HepG2 (cell line): ENCODE measurements around the gene CRNKL1. TPM values are rescaled to one million over a fixed set of nuclear protein-coding genes. Genes with fewer than 3 reads are reported as not detected.
A peak's percentile ranks its signal among the peaks of the same experiment; 100 is the strongest.

ENCODE experiments used
- ARNT ChIP-seq: fragments of 450-650 bp; IDR thresholded peaks from 2 replicates; pipeline ENCODE4 v1.6.1; 2017
- BHLHE40 ChIP-seq: IDR thresholded peaks from 2 replicates; pipeline ENCODE4 v1.6.1; 2011; ENCODE audit warnings: low read length, improper control_type of control experiment
- FOXM1 ChIP-seq: sonication (generic); formaldehyde crosslinking; IDR thresholded peaks from 2 replicates; pipeline ENCODE4 v1.5.0; 2020; ENCODE audit warnings: missing genetic modification reagents
- GABPA ChIP-seq, 2 experiments: IDR thresholded peaks; 2 replicates each; pipeline ENCODE4 v1.6.1; 2011 to 2016; ENCODE audit warnings: low read depth in 2 of 2, low read length in 1 of 2, missing biosample characterization in 1 of 2, missing genetic modification characterization in 1 of 2
- HNRNPK ChIP-seq: fragments of 200-400 bp; formaldehyde crosslinking; IDR thresholded peaks from 2 replicates; pipeline ENCODE4 v1.6.1; 2018; ENCODE audit warnings: low read length, low read depth, moderate library complexity, mild to moderate bottlenecking; ENCODE audit not compliant: poor library complexity, severe bottlenecking
- MAF1 ChIP-seq: sonication (generic); formaldehyde crosslinking; IDR thresholded peaks from 2 replicates; pipeline ENCODE4 v1.5.0; 2020; ENCODE audit warnings: missing genetic modification reagents, borderline replicate concordance
- MAFF ChIP-seq: IDR thresholded peaks from 2 replicates; pipeline ENCODE4 v1.6.1; 2011; ENCODE audit warnings: low read depth, low read length, improper control_type of control experiment
- MYC ChIP-seq: sonication (generic); formaldehyde crosslinking; IDR thresholded peaks from 2 replicates; pipeline ENCODE4 v1.9.0; 2021; ENCODE audit warnings: missing genetic modification reagents, borderline replicate concordance
- SAP130 ChIP-seq: IDR thresholded peaks from 2 replicates; pipeline ENCODE4 v1.6.1; 2016; ENCODE audit warnings: low read depth
- SMAD9 ChIP-seq: sonication (generic); formaldehyde crosslinking; IDR thresholded peaks from 2 replicates; pipeline ENCODE4 v1.5.1; 2020; ENCODE audit warnings: mild to moderate bottlenecking, missing genetic modification reagents
- SMARCC2 ChIP-seq: fragments of 450-650 bp; IDR thresholded peaks from 2 replicates; pipeline ENCODE4 v1.6.1; 2017; ENCODE audit warnings: antibody characterized with exemption, mild to moderate bottlenecking
- SMYD3 ChIP-seq: sonication (generic); formaldehyde crosslinking; IDR thresholded peaks from 2 replicates; pipeline ENCODE4 v1.8.1; 2023; ENCODE audit warnings: mild to moderate bottlenecking, missing genetic modification reagents
- STAG1 ChIP-seq: sonication (generic); formaldehyde crosslinking; IDR thresholded peaks from 2 replicates; pipeline ENCODE4 v1.4.0; 2020; ENCODE audit warnings: missing genetic modification reagents
- ZFP1 ChIP-seq: IDR thresholded peaks from 2 replicates; pipeline ENCODE4 v1.6.1; 2016
- ZFP82 ChIP-seq: sonication (generic); formaldehyde crosslinking; IDR thresholded peaks from 2 replicates; pipeline ENCODE4 v1.5.1; 2020; ENCODE audit warnings: mild to moderate bottlenecking, missing genetic modification reagents, borderline replicate concordance
- ZNF264 ChIP-seq: sonication (generic); formaldehyde crosslinking; IDR thresholded peaks from 2 replicates; pipeline ENCODE4 v1.4.0; 2020; ENCODE audit warnings: missing genetic modification reagents
- ZNF333 ChIP-seq: sonication (generic); formaldehyde crosslinking; IDR thresholded peaks from 2 replicates; pipeline ENCODE4 v1.4.0; 2020; ENCODE audit warnings: mild to moderate bottlenecking, missing genetic modification reagents, borderline replicate concordance
- ZNF354B ChIP-seq: sonication (generic); formaldehyde crosslinking; IDR thresholded peaks from 2 replicates; pipeline ENCODE4 v1.8.0; 2022; ENCODE audit warnings: mild to moderate bottlenecking, missing genetic modification reagents
- ZNF570 ChIP-seq: sonication (generic); formaldehyde crosslinking; IDR thresholded peaks from 2 replicates; pipeline ENCODE4 v1.4.0; 2020; ENCODE audit warnings: mild to moderate bottlenecking, missing genetic modification reagents, borderline replicate concordance
- polyA plus RNA-seq, 8 experiments: library from polyadenylated mRNA; depleted of rRNA in 3 of 8; stranded (reverse) in 7 of 8; unstranded in 1 of 8; fragments of >200 nt; fragmentation: Illumina TruSeq in 4 of 8; extraction: Trizol in 4 of 8; gene quantifications; 2 replicates each; pipeline versions ENCODE4 v1.2.1 to v1.2.3, GENCODE V29; 2011 to 2016; ENCODE audit warnings: low read depth in 4 of 8, missing spikeins in 1 of 8, mixed read lengths in 1 of 8; ENCODE audit not compliant: insufficient read depth in 1 of 8
- total RNA-seq, 5 experiments: library from RNA; depleted of rRNA; stranded (reverse); fragments of >200 nt; fragmentation: Illumina TruSeq; extraction: Trizol; gene quantifications; 2 replicates each; pipeline ENCODE4 v1.2.3, GENCODE V29; 2016; ENCODE audit warnings: low read depth in 1 of 5
- TF ChIP-seq, protein P1 (sequence below): IDR thresholded peaks from 2 replicates; pipeline ENCODE4 v1.6.1; 2016; ENCODE audit warnings: mild to moderate bottlenecking
- TF ChIP-seq, protein P2 (sequence below), 2 experiments: sonication (generic) in 1 of 2; formaldehyde crosslinking in 1 of 2; IDR thresholded peaks; 2 replicates each; pipeline versions ENCODE4 v1.4.0 to v1.6.1; 2018 to 2020; ENCODE audit warnings: missing genetic modification reagents in 2 of 2, borderline replicate concordance in 1 of 2, low read depth in 1 of 2, mild to moderate bottlenecking in 1 of 2, missing biosample characterization in 1 of 2
- TF ChIP-seq, protein P3 (sequence below): sonication (generic); formaldehyde crosslinking; IDR thresholded peaks from 2 replicates; pipeline ENCODE4 v1.5.0; 2020; ENCODE audit warnings: mild to moderate bottlenecking, missing genetic modification reagents, moderate library complexity
- TF ChIP-seq, protein P4 (sequence below): sonication (generic); formaldehyde crosslinking; conservative IDR thresholded peaks from 2 replicates; pipeline ENCODE4 v1.8.0; 2022; ENCODE audit warnings: mild to moderate bottlenecking, moderate library complexity, missing genetic modification reagents

CRNKL1 gene
- total and polyA plus RNA-seq, 2 of the 13 experiments (the other 11 are each of a cell fraction or from before 2014, with no cell fraction given): 12.3 to 64.5 TPM

DNA sequence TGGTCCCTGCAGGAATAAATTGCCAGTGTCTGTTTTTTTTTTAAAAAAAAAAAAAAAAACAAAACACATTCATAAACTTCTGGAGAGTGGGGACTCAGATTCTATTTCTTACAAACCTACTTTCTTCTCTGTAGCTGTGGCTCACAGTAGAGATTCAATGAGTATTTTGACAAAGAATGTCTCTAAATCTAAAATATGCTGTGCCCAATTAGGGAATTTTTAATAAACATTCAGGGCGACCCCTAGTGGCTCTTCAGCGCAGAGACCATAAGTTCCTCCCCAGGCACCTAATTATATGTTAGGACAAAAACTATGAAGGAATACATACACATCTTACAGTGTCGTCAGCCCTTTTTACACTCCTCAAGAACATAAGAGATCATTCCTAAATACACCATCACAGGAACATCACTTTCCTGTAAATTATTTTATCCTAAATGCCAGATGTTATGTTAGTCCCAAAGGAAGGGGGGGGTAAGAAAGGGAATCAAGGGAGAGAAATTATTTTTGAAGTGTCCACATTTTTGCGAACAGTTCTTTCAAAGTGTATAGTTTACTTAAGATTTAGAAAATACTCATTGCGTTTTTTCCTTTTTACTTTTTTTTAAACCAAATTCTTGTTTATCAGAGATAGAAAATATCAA is 56.9 kb downstream of the CRNKL1 start (continued):
- TF ChIP-seq GABPA (IDR thresholded peaks at IDR 0.05; ENCODE audit: low read depth, low read length): no peak
- TF ChIP-seq GABPA (CRISPR knock-in tag; IDR thresholded peaks at IDR 0.05; ENCODE audit: low read depth): peak; percentile 20; the same call in 1 of the 2 replicates
- no peak for TF ChIP-seq ZNF354B (CRISPR knock-in tag)
- no peak for TF ChIP-seq MAFF
- TF ChIP-seq STAG1: peak; percentile 88
- TF ChIP-seq MAF1: no peak
- 0 out of 2 replicates have a peak, but pooled peaks have one; percentile 12 for TF ChIP-seq SAP130 (CRISPR knock-in tag)
- no peak for TF ChIP-seq FOXM1
- peak; percentile 56 for TF ChIP-seq ZFP82 (CRISPR knock-in tag)
- TF ChIP-seq ZNF570: no peak
- no peak for TF ChIP-seq ZNF264 (CRISPR knock-in tag)
- no peak for TF ChIP-seq ARNT
- no peak for TF ChIP-seq BHLHE40
- no peak for TF ChIP-seq MYC (CRISPR knock-in tag)
- TF ChIP-seq, protein P1, sequence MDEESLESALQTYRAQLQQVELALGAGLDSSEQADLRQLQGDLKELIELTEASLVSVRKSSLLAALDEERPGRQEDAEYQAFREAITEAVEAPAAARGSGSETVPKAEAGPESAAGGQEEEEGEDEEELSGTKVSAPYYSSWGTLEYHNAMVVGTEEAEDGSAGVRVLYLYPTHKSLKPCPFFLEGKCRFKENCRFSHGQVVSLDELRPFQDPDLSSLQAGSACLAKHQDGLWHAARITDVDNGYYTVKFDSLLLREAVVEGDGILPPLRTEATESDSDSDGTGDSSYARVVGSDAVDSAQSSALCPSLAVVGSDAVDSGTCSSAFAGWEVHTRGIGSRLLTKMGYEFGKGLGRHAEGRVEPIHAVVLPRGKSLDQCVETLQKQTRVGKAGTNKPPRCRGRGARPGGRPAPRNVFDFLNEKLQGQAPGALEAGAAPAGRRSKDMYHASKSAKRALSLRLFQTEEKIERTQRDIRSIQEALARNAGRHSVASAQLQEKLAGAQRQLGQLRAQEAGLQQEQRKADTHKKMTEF (CRISPR knock-in tag): 0 out of 2 replicates have a peak, but pooled peaks have one; percentile 45
- TF ChIP-seq SMARCC2: no peak
- TF ChIP-seq, protein P2, sequence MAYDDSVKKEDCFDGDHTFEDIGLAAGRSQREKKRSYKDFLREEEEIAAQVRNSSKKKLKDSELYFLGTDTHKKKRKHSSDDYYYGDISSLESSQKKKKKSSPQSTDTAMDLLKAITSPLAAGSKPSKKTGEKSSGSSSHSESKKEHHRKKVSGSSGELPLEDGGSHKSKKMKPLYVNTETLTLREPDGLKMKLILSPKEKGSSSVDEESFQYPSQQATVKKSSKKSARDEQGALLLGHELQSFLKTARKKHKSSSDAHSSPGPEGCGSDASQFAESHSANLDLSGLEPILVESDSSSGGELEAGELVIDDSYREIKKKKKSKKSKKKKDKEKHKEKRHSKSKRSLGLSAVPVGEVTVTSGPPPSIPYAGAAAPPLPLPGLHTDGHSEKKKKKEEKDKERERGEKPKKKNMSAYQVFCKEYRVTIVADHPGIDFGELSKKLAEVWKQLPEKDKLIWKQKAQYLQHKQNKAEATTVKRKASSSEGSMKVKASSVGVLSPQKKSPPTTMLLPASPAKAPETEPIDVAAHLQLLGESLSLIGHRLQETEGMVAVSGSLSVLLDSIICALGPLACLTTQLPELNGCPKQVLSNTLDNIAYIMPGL (CRISPR knock-in tag; IDR thresholded peaks at IDR 0.05; ENCODE audit: borderline replicate concordance in 1 of 2, low read depth in 1 of 2): peak in 1 of 2 experiments; percentile 65; a peak in 1 of 4 replicates
- TF ChIP-seq, protein P3, sequence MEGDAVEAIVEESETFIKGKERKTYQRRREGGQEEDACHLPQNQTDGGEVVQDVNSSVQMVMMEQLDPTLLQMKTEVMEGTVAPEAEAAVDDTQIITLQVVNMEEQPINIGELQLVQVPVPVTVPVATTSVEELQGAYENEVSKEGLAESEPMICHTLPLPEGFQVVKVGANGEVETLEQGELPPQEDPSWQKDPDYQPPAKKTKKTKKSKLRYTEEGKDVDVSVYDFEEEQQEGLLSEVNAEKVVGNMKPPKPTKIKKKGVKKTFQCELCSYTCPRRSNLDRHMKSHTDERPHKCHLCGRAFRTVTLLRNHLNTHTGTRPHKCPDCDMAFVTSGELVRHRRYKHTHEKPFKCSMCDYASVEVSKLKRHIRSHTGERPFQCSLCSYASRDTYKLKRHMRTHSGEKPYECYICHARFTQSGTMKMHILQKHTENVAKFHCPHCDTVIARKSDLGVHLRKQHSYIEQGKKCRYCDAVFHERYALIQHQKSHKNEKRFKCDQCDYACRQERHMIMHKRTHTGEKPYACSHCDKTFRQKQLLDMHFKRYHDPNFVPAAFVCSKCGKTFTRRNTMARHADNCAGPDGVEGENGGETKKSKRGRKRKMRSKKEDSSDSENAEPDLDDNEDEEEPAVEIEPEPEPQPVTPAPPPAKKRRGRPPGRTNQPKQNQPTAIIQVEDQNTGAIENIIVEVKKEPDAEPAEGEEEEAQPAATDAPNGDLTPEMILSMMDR: peak; percentile 85
- TF ChIP-seq, protein P4, sequence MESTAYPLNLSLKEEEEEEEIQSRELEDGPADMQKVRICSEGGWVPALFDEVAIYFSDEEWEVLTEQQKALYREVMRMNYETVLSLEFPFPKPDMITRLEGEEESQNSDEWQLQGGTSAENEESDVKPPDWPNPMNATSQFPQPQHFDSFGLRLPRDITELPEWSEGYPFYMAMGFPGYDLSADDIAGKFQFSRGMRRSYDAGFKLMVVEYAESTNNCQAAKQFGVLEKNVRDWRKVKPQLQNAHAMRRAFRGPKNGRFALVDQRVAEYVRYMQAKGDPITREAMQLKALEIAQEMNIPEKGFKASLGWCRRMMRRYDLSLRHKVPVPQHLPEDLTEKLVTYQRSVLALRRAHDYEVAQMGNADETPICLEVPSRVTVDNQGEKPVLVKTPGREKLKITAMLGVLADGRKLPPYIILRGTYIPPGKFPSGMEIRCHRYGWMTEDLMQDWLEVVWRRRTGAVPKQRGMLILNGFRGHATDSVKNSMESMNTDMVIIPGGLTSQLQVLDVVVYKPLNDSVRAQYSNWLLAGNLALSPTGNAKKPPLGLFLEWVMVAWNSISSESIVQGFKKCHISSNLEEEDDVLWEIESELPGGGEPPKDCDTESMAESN: 0 out of 2 replicates have a peak, but pooled peaks have one; percentile 6
- no peak for TF ChIP-seq SMYD3 (CRISPR knock-in tag)
- no peak for TF ChIP-seq ZFP1
- no peak for TF ChIP-seq SMAD9
- TF ChIP-seq HNRNPK: peak; percentile 57
- TF ChIP-seq ZNF333 (CRISPR knock-in tag): no peak
